Cardiac muscle cell (in vitro differentiated cells and primary cell): ENCODE measurements around the gene ADAMTS12. TPM values are rescaled to one million over a fixed set of nuclear protein-coding genes. Genes with fewer than 3 reads are reported as not detected.
A peak's percentile ranks its signal among the peaks of the same experiment; 100 is the strongest.

Experiments
- DNase-seq, 2 donors: peaks; one replicate each; pipeline versions ENCODE4 v3.0.0 to v3.0.0-alpha.2; 2010 to 2017; ENCODE audit warnings: low read depth in 1 of 2, low spot score in 1 of 2
- H3K27ac ChIP-seq: fragments of 200-600 bp; sonication (generic); 2 replicates; pipeline ENCODE4 v1.5.1; 2016
- H3K27me3 ChIP-seq: fragments of 200-600 bp; sonication (generic); 2 replicates; pipeline ENCODE4 v1.6.0; 2016; ENCODE audit warnings: control low read depth
- H3K36me3 ChIP-seq: fragments of 200-600 bp; sonication (generic); 2 replicates; pipeline ENCODE4 v1.5.1; 2016; ENCODE audit warnings: control low read depth
- H3K4me1 ChIP-seq: fragments of 200-600 bp; sonication (generic); 2 replicates; pipeline ENCODE4 v1.8.1; 2017; ENCODE audit warnings: low read depth, mild to moderate bottlenecking, mixed run types
- H3K4me3 ChIP-seq: fragments of 200-600 bp; sonication (generic); 2 replicates; pipeline ENCODE4 v1.5.1; 2016; ENCODE audit warnings: mild to moderate bottlenecking
- H3K9me3 ChIP-seq: fragments of 200-600 bp; sonication (generic); 2 replicates; pipeline ENCODE4 v1.5.1; 2017; ENCODE audit warnings: low read depth, mild to moderate bottlenecking, control low read depth
- polyA plus RNA-seq: library from polyadenylated mRNA; unstranded; fragments of >200 nt; fragmentation: Nextera tagmentation; extraction: Ambion mirVana; gene quantifications from 2 replicates; pipeline ENCODE4 v1.2.1, GENCODE V29; 2016
- total RNA-seq: library from RNA; depleted of rRNA; stranded (reverse); fragments of >200 nt; gene quantifications from 2 replicates; pipeline ENCODE4 v1.2.3, GENCODE V29; 2016
- TF ChIP-seq, protein P1 (sequence below): IDR thresholded peaks from 2 replicates; pipeline ENCODE4 v1.5.1; 2012; ENCODE audit warnings: low read depth, mild to moderate bottlenecking, low read length

ADAMTS12 gene
- total and polyA plus RNA-seq, 2 experiments from 2014 or later: 29.3 to 48.4 TPM

GRCh38 chr5:33679791-33680190 is 212.0 kb downstream of the ADAMTS12 start:
- TF ChIP-seq, protein P1, sequence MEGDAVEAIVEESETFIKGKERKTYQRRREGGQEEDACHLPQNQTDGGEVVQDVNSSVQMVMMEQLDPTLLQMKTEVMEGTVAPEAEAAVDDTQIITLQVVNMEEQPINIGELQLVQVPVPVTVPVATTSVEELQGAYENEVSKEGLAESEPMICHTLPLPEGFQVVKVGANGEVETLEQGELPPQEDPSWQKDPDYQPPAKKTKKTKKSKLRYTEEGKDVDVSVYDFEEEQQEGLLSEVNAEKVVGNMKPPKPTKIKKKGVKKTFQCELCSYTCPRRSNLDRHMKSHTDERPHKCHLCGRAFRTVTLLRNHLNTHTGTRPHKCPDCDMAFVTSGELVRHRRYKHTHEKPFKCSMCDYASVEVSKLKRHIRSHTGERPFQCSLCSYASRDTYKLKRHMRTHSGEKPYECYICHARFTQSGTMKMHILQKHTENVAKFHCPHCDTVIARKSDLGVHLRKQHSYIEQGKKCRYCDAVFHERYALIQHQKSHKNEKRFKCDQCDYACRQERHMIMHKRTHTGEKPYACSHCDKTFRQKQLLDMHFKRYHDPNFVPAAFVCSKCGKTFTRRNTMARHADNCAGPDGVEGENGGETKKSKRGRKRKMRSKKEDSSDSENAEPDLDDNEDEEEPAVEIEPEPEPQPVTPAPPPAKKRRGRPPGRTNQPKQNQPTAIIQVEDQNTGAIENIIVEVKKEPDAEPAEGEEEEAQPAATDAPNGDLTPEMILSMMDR: no peak
- Histone ChIP-seq H3K9me3 (no peaks in the 10 kb centered on the region), H3K27ac (no peak overlapping the region), H3K4me1 (peaks cover 4% of the 10 kb centered on the region), H3K4me3 (no peak overlapping the region), H3K27me3 (no peaks in the 10 kb centered on the region), H3K36me3 (peaks cover 2% of the 10 kb centered on the region)
- peak in 1 of 2 donors; percentile 41 for DNase-seq

- Histone ChIP-seq H3K36me3 (no peaks in the 10 kb centered on the region), H3K27me3 (no peaks in the 10 kb centered on the region), H3K4me3 (no peak overlapping the region), H3K27ac (no peak overlapping the region), H3K4me1 (no peaks in the 10 kb centered on the region), H3K9me3 (no peaks in the 10 kb centered on the region)
- DNase-seq: no peak
- TF ChIP-seq, protein P1: no peak
Measured at GRCh38 chr5:33675958-33676464, 215.8 kb downstream of the ADAMTS12 start.

DNA sequence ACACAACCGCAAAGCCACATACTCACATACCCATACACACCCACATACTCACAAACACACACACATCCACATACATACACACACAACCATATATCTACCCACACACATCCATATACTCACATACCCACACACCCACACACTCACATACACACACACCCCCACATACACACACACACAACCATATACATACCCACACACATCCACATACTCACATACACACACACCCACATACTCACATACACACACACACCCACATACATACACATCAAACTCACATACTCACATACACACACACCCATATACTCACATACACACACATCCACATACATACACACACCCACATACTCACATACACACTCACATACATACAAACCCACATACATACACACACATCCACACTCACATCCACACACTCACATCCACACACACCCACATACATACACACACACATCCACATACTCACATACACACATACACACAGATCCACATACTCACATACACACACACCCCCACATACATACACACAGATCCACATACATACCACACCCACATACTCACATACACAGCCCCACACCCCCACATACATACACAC is 220.0 kb downstream of the ADAMTS12 start:
- TF ChIP-seq, protein P1: no peak
- H3K4me1 ChIP-seq: peaks cover 4% of the 10 kb centered on the region
- DNase-seq: no peak

GRCh38 chr5:33662722-33663427 is 228.9 kb downstream of the ADAMTS12 start:
- Histone ChIP-seq H3K9me3 (no peaks in the 10 kb centered on the region), H3K36me3 (peaks cover 5% of the 10 kb centered on the region), H3K4me3 (no peak overlapping the region), H3K4me1 (peaks cover 4% of the 10 kb centered on the region), H3K27ac (no peak overlapping the region), H3K27me3 (no peaks in the 10 kb centered on the region)
- DNase-seq: no peak
- TF ChIP-seq, protein P1: no peak

More for the DNA sequence above, 220.0 kb downstream of the ADAMTS12 start:
- Histone ChIP-seq H3K4me3 (no peak overlapping the region), H3K36me3 (no peaks in the 10 kb centered on the region), H3K27ac (no peak overlapping the region), H3K9me3 (no peaks in the 10 kb centered on the region), H3K27me3 (no peaks in the 10 kb centered on the region)

- H3K4me1 ChIP-seq: no peaks in the 10 kb centered on the region
- H3K27me3 ChIP-seq: no peaks in the 10 kb centered on the region
- DNase-seq: no peak
- H3K27ac ChIP-seq: no peak overlapping the region
- no peaks in the 10 kb centered on the region for H3K9me3 ChIP-seq
- H3K36me3 ChIP-seq: peaks cover 10% of the 10 kb centered on the region
- H3K4me3 ChIP-seq: no peak overlapping the region
- TF ChIP-seq, protein P1: no peak
Measured at GRCh38 chr5:33659526-33660169, 232.1 kb downstream of the ADAMTS12 start.
